ENCODE data around the gene FMN1. TPM values are rescaled to one million over a fixed set of nuclear protein-coding genes. Genes with fewer than 3 reads are reported as not detected.
"Not testable (repeated sequence)": the region's sequence is repeated elsewhere in the genome, so short reads cannot be mapped to it uniquely, and the experiment has no call there.

The FMN1 gene
- total RNA-seq, 4 donors from 2014 or later: 12.6 to 52.2 (median 20.1) TPM

- DNase-seq (ENCODE audit: low spot score in 2 of 2): no peak
- no peak overlapping the region for H3K4me3 ChIP-seq (ENCODE audit: low read depth, poor library complexity, severe bottlenecking)
- intact Hi-C loops (cut with DNase I; ENCODE audit: low total_unique reads): no loop called here
- no peak for TF ChIP-seq POLR2A (IDR thresholded peaks at IDR 0.05)
- WGBS, 2 donors: 45 to 48% methylated on average over 4 of the region's 4 CpGs
Observed at GRCh38 chr15:32951736-32952464, 242.6 kb downstream of the FMN1 start.

DNA sequence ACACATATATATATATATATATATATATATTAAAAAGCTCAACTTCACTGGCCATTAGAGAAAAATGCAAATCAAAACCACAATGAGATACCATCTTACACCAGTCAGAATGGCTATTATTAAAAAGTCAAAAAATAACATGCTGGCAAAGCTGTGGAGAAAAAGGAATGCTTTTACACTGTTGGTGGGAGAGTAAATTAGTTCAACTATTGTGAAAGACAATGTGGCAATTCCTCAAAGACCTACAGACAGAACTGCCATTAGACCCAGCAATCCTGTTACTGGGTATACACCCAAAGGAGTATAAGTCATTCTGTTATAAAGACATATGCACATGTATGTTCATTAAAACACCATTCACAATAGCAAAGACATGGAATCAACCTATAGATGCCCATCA lies 244.5 kb downstream of the FMN1 start:
- DNase-seq (ENCODE audit: low spot score in 2 of 2); intact Hi-C loops (cut with DNase I; ENCODE audit: low total_unique reads); H3K4me3 ChIP-seq (ENCODE audit: low read depth, poor library complexity, severe bottlenecking): not testable (repeated sequence)

- no peak for TF ChIP-seq POLR2A (IDR thresholded peaks at IDR 0.05)
- TF ChIP-seq, protein P1, sequence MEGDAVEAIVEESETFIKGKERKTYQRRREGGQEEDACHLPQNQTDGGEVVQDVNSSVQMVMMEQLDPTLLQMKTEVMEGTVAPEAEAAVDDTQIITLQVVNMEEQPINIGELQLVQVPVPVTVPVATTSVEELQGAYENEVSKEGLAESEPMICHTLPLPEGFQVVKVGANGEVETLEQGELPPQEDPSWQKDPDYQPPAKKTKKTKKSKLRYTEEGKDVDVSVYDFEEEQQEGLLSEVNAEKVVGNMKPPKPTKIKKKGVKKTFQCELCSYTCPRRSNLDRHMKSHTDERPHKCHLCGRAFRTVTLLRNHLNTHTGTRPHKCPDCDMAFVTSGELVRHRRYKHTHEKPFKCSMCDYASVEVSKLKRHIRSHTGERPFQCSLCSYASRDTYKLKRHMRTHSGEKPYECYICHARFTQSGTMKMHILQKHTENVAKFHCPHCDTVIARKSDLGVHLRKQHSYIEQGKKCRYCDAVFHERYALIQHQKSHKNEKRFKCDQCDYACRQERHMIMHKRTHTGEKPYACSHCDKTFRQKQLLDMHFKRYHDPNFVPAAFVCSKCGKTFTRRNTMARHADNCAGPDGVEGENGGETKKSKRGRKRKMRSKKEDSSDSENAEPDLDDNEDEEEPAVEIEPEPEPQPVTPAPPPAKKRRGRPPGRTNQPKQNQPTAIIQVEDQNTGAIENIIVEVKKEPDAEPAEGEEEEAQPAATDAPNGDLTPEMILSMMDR (IDR thresholded peaks at IDR 0.05): no peak
- WGBS, 2 donors: 96 to 97% methylated on average over 4 of the region's 4 CpGs
- intact Hi-C loops (cut with DNase I; ENCODE audit: low total_unique reads): no loop called here
- DNase-seq (ENCODE audit: low spot score in 2 of 2): no peak
- H3K4me3 ChIP-seq (ENCODE audit: low read depth, poor library complexity, severe bottlenecking): no peak overlapping the region
Observed at GRCh38 chr15:32946210-32946609, 248.3 kb downstream of the FMN1 start.

DNA sequence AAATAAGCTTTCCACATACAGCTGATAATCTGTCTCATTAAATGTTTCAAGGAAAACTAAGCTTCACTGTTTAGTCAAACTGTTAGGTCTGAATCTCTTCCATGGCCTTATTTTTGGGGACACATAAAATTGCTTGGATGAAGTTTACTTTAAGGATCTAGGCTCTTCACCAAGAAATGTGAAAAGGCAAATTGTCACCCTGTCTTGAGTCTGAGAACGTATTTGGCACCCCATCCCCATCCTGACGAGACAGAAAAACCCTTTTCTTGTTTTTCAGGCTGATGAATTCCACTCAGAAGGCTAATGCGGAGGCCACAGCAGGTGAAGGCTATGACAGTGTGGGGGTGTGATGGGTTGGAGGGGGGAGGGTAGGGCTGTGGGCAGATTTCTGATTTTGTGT lies 250.1 kb downstream of the FMN1 start:
- H3K4me3 ChIP-seq (ENCODE audit: low read depth, poor library complexity, severe bottlenecking): no peak overlapping the region
- no peak for DNase-seq (ENCODE audit: low spot score in 2 of 2)
- TF ChIP-seq, protein P1 (IDR thresholded peaks at IDR 0.05): no peak
- no peak for TF ChIP-seq POLR2A (IDR thresholded peaks at IDR 0.05)
- intact Hi-C loops (cut with DNase I; ENCODE audit: low total_unique reads): no loop called here
- 92 to 93% methylated on average over 3 of the region's 3 CpGs for WGBS, 2 donors

DNA sequence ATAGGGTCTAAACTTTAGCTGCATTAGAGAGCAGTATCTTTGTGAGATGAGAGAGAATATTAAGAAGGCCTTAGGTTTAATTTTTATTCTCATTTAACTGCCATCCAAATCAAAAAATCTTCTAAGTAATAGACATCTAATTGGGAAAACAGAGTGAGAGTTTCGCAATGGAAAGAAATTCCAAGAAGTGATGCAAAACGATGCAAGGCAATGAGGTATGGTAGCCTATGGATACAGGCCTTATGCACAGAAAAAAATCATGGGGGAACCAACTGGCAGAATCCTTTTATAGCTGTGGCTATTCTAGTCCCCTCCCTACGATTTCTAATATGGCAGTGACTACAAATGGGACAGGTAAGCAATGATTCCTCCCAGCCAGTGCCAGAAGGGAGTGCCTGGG lies 250.8 kb downstream of the FMN1 start:
- no peak for DNase-seq (ENCODE audit: low spot score in 2 of 2)
- intact Hi-C loops (cut with DNase I; ENCODE audit: low total_unique reads): no loop called here
- no peak for TF ChIP-seq POLR2A (IDR thresholded peaks at IDR 0.05)
- TF ChIP-seq, protein P1 (IDR thresholded peaks at IDR 0.05): no peak
- WGBS, 2 donors: 87 to 88% methylated on average over 3 of the region's 3 CpGs
- no peak overlapping the region for H3K4me3 ChIP-seq (ENCODE audit: low read depth, poor library complexity, severe bottlenecking)

- TF ChIP-seq, protein P1 (IDR thresholded peaks at IDR 0.05): no peak
- no peak for TF ChIP-seq POLR2A (IDR thresholded peaks at IDR 0.05)
- WGBS, 2 donors: 47 to 51% methylated on average over 2 of the region's 2 CpGs
- intact Hi-C loops (cut with DNase I; ENCODE audit: low total_unique reads): no loop called here
- H3K4me3 ChIP-seq (ENCODE audit: low read depth, poor library complexity, severe bottlenecking): no peak overlapping the region
- no peak for DNase-seq (ENCODE audit: low spot score in 2 of 2)
Observed at GRCh38 chr15:32942401-32942841, 252.1 kb downstream of the FMN1 start.

GRCh38 chr15:32941823-32942222 lies 252.7 kb downstream of the FMN1 start:
- WGBS, 2 donors: 72 to 82% methylated on average over 6 of the region's 6 CpGs

More at GRCh38 chr15:32941823-32942222, 252.7 kb downstream of the FMN1 start:
- intact Hi-C loops (cut with DNase I; ENCODE audit: low total_unique reads): no loop called here
- no peak for TF ChIP-seq POLR2A (IDR thresholded peaks at IDR 0.05)
- TF ChIP-seq, protein P1 (IDR thresholded peaks at IDR 0.05): no peak
- no peak overlapping the region for H3K4me3 ChIP-seq (ENCODE audit: low read depth, poor library complexity, severe bottlenecking)
- DNase-seq (ENCODE audit: low spot score in 2 of 2): no peak
